Measurements from ENCODE around the gene HERC4.
"Not testable (repeated sequence)": the region's sequence is repeated elsewhere in the genome, so short reads cannot be mapped to it uniquely, and the experiment has no call there.

HERC4 gene

GRCh38 chr10:68023292-68023691, 51.8 kb downstream of the HERC4 start:
- H3K9me3 ChIP-seq: no peaks in the 10 kb centered on the region
- no peaks in the 10 kb centered on the region; the same call in none of the 2 replicates for H3K36me3 ChIP-seq
- H3K4me1 ChIP-seq: no peaks in the 10 kb centered on the region
- no peak overlapping the region for H3K4me3 ChIP-seq (ENCODE audit: low read depth, low read length)
- H3K27me3 ChIP-seq: no peaks in the 10 kb centered on the region
- no peak for DNase-seq
- TF ChIP-seq CTCF (IDR thresholded peaks at IDR 0.05; ENCODE audit: low read depth, low read length): no peak

GRCh38 chr10:68022324-68022723, 52.8 kb downstream of the HERC4 start:
- H3K36me3 ChIP-seq; H3K27me3 ChIP-seq; H3K9me3 ChIP-seq; H3K4me1 ChIP-seq; H3K4me3 ChIP-seq (ENCODE audit: low read depth, low read length); DNase-seq: not testable (repeated sequence)

DNA sequence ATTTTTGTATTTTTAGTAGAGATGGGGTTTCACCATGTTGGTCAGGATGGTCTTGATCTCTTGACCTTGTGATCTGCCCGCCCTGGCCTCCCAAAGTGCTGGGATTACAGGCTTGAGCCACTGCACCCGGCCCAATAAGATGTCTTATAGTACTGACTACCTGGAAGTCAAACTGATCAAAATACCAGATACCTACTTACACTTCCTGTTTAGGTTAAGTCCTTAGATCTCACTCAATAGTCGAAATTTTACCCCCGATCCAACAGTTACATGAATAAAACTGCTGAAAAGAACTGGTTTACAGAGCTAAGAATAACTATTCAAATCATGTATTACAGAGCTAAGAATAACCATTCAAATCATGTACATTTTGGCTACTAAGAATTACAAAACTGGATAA, 58.6 kb downstream of the HERC4 start:
- not testable (repeated sequence) for H3K36me3 ChIP-seq; H3K27me3 ChIP-seq; H3K9me3 ChIP-seq; DNase-seq; H3K4me1 ChIP-seq; H3K4me3 ChIP-seq (ENCODE audit: low read depth, low read length)

GRCh38 chr10:68010426-68010940, 64.6 kb downstream of the HERC4 start:
- peaks cover 11% of the 10 kb centered on the region for H3K36me3 ChIP-seq
- no peaks in the 10 kb centered on the region for H3K27me3 ChIP-seq
- no peak overlapping the region for H3K4me3 ChIP-seq (ENCODE audit: low read depth, low read length)
- DNase-seq: no peak
- no peak for TF ChIP-seq CTCF (IDR thresholded peaks at IDR 0.05; ENCODE audit: low read depth, low read length)
- H3K9me3 ChIP-seq: no peaks in the 10 kb centered on the region
- H3K4me1 ChIP-seq: no peaks in the 10 kb centered on the region

DNA sequence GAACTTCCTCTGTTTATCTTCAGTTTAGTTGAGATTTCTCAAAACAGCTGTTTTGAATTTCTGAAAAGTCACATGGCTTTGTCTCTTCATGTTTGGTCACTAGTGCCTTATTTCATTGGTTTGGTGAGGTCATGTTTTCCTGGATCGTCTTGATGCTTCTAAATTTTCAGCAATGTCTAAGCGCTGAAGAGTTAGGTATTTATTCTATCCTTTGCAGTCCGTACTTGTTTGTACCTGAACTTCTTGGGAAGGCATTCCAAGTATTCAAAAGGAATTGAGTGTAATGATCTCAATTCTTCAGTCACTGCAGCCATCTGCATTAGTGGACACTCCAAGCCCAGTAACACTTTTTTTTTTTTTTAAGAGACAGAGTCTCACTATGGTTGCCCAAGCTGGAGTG, 67.7 kb downstream of the HERC4 start:
- H3K27me3 ChIP-seq: no peaks in the 10 kb centered on the region
- H3K9me3 ChIP-seq: no peaks in the 10 kb centered on the region
- no peak for DNase-seq
- no peak for TF ChIP-seq CTCF (IDR thresholded peaks at IDR 0.05; ENCODE audit: low read depth, low read length)
- peaks cover 8% of the 10 kb centered on the region for H3K36me3 ChIP-seq
- H3K4me1 ChIP-seq: no peaks in the 10 kb centered on the region
- H3K4me3 ChIP-seq (ENCODE audit: low read depth, low read length): no peak overlapping the region

GRCh38 chr10:68001539-68001938, 73.5 kb downstream of the HERC4 start:
- H3K4me3 ChIP-seq (ENCODE audit: low read depth, low read length): no peak overlapping the region
- no peaks in the 10 kb centered on the region for H3K27me3 ChIP-seq
- DNase-seq: no peak
- TF ChIP-seq CTCF (IDR thresholded peaks at IDR 0.05; ENCODE audit: low read depth, low read length): no peak
- H3K36me3 ChIP-seq: peaks cover 2% of the 10 kb centered on the region; the same call in 1 of the 2 replicates
- no peaks in the 10 kb centered on the region for H3K9me3 ChIP-seq
- H3K4me1 ChIP-seq: no peaks in the 10 kb centered on the region

GRCh38 chr10:68001000-68001399, 74.1 kb downstream of the HERC4 start:
- Histone ChIP-seq H3K4me1 (no peaks in the 10 kb centered on the region), H3K27me3 (no peaks in the 10 kb centered on the region)

More at GRCh38 chr10:68001000-68001399, 74.1 kb downstream of the HERC4 start:
- H3K36me3 ChIP-seq: peaks cover 2% of the 10 kb centered on the region; the same call in 1 of the 2 replicates
- no peak for DNase-seq
- H3K4me3 ChIP-seq (ENCODE audit: low read depth, low read length): no peak overlapping the region
- TF ChIP-seq CTCF (IDR thresholded peaks at IDR 0.05; ENCODE audit: low read depth, low read length): no peak
- no peaks in the 10 kb centered on the region for H3K9me3 ChIP-seq

Measured in BE2C (cell line).